HG02884 (cell line): Measurements from ENCODE around the gene HPN.
"Not testable (repeated sequence)": the region's sequence is repeated elsewhere in the genome, so short reads cannot be mapped to it uniquely, and the experiment has no call there.

Experiments
- ATAC-seq: cut with Tn5 transposase; IDR thresholded peaks from one replicate; pipeline ENCODE4 v1.9.1; 2021; ENCODE audit warnings: mild to moderate bottlenecking, moderate library complexity; ENCODE audit not compliant: unreplicated experiment

The HPN gene

DNA sequence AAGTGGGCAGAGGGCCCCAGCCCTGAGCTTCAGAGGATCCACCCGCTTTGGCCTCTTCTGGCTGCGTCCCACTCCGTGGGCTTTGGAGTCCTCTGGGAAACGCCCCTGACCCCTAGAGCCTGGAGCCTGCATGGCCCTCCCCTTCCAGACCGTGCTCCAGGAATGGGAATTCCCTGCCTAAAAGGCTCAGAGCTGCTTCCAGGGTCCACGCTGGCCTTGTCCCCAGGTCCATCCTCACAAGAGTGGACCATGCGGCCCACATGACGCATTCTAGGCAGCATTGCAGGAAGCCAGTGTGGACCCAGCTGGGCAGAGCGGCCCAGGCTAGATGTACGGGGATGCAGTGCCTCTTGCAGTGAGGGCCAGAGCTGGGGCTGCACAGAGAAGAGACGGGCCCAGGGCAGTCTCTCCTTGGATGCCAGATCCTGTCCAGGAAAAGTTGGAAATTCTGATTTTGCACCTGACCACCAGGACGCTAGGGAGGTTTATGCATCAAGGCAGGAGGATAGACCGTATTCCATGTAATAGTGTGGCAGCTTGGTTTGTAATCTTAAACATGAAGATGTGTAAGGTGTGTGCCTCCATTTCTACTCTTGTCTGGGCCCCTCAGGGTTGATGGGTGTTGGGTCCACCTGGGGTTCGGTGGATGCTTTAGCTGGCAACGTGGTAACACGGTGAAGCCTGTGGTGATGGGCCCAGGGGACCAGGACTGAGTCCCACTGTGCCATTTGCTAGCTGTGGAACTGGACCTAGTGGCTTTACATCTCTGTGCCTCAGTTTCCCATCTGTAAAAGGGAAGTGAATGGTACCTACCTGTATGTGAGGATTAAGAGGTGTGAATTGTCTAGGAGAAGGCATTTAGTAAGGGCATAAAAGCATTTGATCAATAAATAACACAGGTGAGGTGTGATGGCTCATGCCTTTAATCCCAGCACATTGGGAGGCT, 59.3 kb downstream of the HPN start:
- no peak for ATAC-seq

DNA sequence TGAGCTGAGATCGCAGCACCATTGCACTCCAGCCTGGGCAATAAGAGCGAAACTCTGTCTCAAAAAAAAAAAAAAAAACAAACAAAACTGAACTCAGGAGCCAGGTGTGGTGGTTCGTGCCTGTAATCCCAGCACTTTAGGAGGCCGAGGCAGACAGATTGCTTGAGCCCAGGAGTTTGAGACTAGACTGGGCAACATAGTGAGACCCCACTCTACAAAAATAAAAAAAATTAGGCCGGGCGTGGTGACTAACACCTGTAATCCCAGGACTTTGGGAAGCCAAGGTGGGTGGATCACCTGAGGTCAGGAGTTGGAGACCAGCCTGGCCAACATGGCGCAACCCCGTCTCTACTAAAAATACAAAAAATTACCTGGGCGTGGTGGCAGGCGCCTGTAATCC, 60.4 kb downstream of the HPN start:
- not testable (repeated sequence) for ATAC-seq

DNA sequence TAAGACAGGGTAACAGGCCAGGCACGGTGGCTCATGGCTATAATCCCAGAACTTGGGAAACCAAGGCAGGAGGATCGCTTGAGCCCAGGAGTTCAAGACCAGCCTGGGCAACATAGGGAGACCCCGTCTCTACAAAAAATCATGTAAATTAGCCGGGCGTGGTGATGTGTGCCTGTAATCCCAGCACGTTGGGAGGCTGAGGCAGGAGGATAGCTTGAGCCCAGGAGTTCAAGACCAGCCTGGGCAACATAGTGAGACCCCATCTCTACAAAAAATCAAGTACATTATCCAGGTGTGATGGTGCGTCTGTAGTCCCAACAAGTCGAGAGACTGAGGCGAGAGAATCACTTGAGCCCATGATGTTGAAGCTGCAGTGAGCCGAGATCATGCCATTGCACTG, 62.1 kb downstream of the HPN start:
- not testable (repeated sequence) for ATAC-seq

DNA sequence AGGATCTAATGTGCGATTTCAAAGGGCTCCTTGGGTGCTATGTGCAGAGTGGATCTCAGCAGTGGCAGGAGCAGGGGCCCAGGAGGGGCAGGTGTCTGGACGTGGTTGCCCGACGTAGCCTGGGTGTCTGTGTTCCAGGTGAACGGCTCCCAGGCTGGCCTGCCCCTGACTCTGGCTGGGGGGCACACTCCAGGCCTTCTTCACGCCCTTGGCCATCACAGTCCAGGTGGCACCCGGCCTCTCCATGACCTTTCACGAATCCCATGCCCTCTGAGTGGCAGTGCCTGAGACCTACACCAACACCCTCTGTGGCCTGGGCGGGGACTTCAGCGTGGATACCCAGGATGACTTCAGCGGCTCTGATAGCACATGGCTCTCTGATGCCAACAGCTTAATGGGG, 62.8 kb downstream of the HPN start:
- ATAC-seq: no peak

DNA sequence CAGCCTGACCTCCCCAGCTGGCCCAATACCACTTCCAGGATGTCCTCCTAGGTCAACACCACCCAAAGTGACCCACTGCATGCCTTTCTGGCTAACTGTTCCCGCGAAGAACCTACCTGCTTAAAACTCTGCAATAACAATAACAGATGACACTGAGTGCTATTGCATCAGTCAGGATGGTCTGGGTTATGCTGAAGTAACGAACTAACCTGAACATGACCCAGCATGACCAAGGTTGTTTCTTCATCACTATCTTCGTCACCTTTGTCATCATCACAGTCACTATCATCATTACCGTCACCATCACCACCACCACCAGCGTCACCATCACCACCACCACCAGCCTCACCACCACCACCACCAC, 63.5 kb downstream of the HPN start:
- ATAC-seq: no peak

DNA sequence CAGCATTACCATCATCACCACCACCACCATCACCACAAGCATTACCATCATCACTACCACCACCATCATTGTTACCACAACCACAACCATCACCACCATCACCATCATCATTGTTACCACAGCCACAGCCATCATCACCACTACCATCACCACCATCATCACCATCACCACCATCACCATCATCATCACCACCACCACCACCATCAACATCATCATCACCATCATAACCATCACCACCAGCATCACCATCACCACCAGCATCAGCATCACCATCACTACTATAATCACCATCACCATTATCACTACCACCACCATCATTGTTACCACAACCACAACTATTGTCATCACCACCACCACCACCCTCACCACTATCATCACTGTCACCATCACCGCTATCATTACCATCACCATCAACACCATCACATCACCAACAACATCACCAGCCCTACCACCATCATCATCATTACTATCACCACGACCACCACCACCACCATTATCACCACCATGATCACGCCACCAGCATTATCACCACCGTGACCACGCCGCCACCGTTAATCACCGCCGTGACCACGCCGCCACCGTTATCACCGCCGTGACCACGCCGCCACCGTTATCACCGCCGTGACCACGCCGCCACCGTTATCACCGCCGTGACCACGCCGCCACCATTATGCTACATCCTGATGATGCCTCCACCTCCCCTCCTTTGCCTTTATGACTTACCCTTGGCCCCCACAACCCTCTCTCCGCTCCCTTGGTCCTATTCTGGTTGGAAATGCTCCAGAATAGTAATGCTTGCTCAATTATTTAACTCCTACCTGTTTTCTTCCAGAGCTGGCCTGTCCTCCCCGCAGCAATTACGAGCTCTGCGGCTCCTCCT, 64.1 kb downstream of the HPN start:
- no peak for ATAC-seq

DNA sequence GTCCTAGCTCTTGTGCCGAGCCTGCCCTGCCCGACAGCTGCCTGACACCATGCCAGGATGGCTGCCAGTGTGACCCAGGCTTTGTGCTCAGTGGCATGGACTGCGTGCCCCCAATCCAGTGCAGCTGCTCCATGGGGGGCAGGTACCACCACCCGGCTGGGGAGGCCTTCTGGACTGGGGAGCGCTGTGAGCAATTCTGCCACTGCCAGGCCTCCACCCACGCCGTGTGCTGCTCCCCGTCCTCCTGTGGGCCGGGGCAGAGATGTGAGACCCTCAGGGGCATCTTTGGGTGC, 64.7 kb downstream of the HPN start:
- ATAC-seq: no peak

DNA sequence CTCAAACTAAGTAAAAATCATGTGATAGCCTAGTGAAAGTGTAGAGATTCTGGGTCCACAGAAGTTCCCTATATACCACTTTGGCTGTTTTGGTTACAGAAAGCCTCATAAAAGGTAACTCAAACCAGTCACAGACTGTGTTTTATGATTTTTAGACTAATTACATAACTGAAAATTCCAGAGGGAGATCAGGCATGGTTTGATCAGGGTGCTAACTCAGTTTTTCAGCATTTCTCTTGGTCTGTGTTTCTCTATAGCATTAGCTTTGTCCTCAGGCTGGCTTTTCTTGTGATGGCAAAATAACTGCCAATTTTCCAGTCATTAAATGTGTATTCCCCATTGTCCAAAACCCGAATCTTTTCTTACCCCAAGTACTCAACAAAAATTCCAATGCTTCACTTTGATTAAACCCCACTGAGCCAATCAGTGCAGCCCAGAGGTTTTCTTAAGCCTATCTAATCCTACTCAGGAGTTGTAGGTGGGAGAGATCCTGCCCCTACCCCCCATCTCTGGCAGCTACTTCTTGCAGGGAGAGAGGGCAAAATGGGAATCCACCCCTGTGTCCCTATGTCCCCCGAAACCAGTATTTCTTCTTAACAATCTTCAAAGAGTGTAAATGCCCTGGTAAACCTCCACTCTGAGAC, 65.5 kb downstream of the HPN start:
- ATAC-seq: no peak

DNA sequence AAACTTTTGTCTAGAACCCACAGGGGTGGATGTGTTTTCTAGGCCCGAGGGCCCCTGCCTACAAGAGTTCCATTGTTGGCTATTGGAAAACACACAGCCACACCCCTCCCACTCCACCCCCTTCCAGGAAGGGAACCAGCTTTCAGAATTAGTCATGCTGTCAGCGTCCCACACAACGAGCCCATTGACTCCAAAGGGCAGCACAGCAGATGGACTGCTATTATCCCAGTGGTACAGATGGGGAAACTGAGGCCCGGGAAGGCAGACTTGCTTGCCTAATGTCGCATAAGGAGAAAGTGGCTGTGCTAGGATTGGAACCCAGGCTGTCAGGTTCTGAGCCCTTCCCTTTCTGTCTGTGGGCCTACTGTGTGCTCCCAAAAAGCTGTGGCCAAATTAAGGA, 66.0 kb downstream of the HPN start:
- no peak for ATAC-seq

DNA sequence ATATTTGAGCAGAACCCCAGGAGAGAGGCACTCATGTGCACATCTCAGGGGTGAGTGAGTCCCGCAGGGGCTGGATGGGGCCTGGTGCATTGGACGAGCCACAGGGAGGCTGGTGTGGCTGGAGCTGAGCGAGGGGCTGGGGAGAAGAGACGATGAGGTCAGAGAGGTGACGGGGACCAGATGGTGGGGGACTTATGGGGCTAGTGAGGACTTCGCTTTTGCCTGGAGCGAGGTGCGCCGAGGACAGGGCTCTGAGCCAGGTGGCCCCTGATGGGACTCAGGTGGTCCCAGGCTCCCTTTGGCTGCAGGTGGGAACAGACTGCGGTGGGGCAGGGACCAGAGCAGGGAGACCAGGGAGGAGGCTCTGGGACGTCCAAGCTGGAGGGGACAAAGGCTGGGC, 67.2 kb downstream of the HPN start:
- no peak for ATAC-seq

DNA sequence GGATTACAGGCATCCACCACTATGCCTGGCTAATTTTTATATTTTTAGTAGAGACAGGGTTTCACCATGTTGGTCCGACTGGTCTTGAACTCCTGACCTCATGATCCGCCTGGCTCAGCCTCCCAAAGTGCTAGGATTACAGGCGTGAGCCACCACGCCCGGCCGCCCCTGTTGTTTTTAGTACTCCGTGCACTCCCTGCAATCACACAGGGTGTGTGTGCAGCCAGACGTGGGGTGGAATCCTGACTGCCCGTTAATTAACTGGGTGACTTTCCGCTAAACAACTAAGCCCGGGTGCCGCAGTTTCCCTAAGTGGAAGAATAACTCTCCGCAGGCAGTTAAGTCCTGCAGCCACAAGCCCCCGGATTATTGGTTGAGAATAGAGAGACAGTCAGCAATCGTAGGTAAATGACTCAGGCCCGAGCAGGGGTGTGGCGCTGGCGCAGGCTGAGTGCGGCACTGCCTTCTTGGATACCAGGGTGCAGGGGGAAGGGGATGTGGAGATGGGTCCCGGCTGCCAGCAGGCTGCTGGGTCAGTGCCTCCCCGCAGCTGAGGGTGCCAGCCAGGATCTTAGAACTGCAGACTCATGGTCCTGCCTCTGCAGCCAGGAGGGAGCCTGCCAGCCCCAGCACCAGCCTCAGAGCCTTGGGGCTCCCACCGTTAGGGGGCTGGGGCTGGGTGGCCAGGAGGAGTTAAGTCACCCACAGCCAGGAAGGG, 68.0 kb downstream of the HPN start:
- no peak for ATAC-seq

DNA sequence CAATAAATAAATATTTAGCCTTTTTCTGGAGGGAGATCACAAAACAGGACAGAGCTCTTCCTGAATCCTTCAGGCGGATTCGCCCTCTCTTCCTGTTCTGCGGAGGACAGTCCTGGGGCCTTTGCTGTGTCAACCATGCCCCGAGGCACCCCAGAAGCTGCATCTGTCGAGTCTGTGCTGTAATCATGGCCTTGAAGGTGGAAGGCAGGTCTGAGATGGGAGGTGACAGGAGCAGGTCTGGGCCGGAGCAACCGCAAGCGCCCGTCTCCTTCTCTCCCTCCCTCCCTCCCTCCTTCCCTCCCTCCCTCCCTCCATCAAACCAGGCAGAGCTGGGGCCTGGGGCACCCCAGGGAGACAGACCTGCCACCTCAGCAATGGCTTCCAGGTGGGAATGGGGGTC, 69.5 kb downstream of the HPN start:
- no peak for ATAC-seq

DNA sequence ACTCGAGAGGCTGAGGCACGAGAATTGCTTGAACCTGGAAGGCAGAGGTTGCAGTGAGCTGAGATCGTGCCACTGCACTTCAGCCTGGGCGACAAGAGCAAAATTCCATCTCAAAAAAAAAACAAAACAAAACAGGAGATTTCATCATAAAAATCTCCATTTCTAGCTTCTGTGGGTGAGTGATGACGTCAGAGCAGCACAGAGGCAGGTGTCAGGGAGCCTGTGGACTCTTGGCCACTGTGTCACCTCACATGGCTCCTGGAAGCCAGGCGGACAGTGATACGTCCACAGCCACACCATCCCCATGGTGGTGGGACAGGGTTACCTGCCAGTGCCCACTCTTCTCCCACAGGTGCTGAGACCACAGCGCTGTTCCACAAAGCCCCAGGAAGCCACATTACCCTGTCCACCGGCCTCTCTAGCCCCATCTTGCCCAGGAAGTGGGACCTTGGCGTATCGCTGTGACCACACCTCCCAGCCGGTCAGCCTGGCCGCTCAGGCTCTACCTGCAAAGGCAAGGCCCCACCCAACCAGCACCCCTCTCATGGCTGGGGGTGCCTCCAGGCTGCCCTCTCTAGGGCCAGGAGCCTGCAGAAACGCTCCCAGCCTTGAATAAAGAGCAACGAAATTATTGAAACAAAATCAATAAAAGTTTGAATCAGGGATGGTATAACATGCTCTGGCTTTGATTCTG, 71.6 kb downstream of the HPN start:
- ATAC-seq: no peak

DNA sequence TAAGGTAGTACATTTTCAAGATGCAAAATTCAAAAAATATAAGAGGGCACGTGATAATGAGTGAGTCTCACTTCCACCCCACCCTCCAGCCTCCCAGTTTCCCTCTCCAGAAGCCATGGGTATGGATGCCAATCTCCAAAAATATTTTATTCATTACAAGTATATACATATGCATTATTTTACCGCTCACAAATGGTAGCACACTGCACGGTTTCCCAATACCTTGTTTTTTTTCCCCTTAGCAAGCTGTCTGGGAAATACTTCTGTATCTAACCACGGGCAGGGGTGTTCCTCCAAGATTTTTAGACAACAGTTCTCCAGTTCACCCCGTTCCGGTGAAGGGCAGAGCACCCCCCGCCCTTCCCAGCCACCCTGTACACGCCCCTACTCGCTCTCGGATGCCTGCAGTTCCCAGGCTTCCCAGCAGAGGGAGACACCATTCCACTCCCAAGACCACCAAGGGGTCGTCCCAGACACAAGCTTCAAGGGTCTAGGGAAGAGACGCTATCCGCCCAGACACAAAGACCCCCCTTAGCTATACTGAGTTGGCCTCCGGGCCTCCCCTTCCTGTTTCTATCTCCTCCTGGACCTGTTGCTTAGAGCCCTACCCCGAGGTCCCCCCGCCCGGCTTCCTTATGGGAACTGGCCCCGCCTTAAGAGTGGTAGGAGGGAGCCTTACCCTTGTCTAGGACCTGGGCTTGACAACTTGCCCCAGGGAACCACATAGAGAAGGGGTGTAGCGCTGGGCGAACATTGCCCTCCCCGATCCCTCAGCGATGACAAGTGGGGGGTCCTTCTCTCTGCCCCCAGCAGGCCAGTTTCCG, 73.0 kb downstream of the HPN start:
- ATAC-seq: no peak

DNA sequence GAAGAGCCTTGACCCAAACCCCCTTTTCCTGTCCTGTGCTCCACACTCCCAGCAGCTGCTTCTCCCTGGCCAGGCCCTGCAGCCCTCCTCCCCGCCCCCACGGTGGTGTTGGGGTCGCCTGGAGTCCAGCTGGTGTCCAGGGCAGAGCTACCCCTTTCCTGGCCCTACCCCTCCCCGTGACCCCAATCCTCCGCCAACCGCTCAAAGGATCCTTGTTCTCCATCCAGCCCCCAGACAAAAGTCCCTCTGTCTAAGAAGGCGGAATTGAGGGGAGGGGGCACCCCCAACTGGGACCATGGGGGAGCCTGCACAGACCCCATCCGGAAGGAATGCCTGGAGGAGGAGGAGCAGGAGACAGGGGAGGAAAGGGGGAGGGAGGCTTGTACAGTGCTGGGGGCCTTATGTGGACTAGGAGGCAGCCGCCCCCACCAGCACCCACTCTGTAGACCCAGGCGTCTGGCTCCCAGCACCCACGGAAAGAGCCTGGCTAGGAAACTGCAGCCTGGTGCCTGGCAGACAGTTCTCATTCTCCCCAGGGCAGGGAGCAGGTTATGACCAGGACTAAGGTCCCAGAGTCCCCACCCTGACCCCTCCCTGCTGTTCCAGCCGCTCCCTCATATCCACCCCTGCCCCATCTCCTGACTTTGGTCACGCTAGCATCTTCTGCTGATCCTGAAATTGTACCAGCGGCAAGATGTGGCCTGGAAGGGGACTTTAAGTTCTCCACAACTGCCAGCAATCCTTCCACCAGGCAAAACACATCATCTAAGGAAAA, 73.8 kb downstream of the HPN start, which contains the start of gene FXYD3:
TSS of gene FXYD3 (plus strand) at position 647 of the 775 bp plus-strand sequence. CDS start 3,554 bp downstream, outside the sequence.
- ATAC-seq: no peak
